Peyer's patch (tissue), 4 donors: ENCODE data around the gene KIAA1614.

Source experiments
- CTCF ChIP-seq, 6 experiments: fragments of 450-650 bp in 4 of 6; fragments of 200-600 bp in 2 of 6; sonication (generic) in 1 of 6; IDR thresholded peaks; one replicate each; pipeline ENCODE4 v1.5.1; 2017 to 2019; ENCODE audit warnings: antibody characterized with exemption in 6 of 6, mild to moderate bottlenecking in 3 of 6, moderate library complexity in 1 of 6
- POLR2A ChIP-seq, 2 donors: fragments of 450-650 bp; IDR thresholded peaks; one replicate each; pipeline ENCODE4 v1.5.1; 2017; ENCODE audit warnings: antibody characterized with exemption in 2 of 2, mild to moderate bottlenecking in 2 of 2, moderate library complexity in 2 of 2

DNA sequence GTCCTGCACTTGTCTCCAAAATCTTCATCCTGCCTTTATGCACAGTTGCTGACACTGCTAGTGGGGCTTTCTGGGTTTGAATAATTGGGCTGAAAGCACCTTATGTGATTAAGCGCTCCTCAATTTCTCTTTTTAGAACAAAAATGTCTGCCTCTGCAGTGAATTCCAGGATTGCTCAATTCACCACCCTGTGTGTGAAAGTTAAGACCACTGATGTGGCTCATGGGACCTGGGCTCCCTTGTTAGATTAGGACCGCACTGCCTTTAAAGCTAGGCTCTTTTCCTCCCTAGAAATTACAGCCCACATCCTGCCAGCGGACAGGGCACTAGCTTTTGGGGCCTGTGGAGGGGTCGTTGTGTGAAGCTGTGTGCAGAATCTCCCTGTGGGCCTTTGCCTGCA is 18.8 kb downstream of the KIAA1614 start:
- TF ChIP-seq CTCF (IDR thresholded peaks at IDR 0.05) (no peak), POLR2A (IDR thresholded peaks at IDR 0.05) (no peak)
